K562 (cell line): ENCODE results near the gene DCAF15. TPM values are rescaled to one million over a fixed set of nuclear protein-coding genes. Genes with fewer than 3 reads are reported as not detected.

ENCODE experiments used
- CCAR2 ChIP-seq: fragments of 200-400 bp; formaldehyde crosslinking; IDR thresholded peaks from 2 replicates; pipeline ENCODE4 v1.6.1; 2017; ENCODE audit warnings: mild to moderate bottlenecking, low read depth, low read length
- DACH1 ChIP-seq: fragments of 450-650 bp; IDR thresholded peaks from 2 replicates; pipeline ENCODE4 v1.6.1; 2018; ENCODE audit not compliant: partially characterized antibody
- E4F1 ChIP-seq: fragments of 250-450 bp; sonication (Bioruptor Pico); IDR thresholded peaks from 2 replicates; pipeline ENCODE4 v1.5.0; 2021; ENCODE audit warnings: mild to moderate bottlenecking, borderline replicate concordance
- KLF1 ChIP-seq: fragments of 450-650 bp; IDR thresholded peaks from 2 replicates; pipeline ENCODE4 v1.6.1; 2016; ENCODE audit warnings: missing genetic modification characterization, missing compliant biosample characterization
- MCM3 ChIP-seq: fragments of 450-650 bp; IDR thresholded peaks from 2 replicates; pipeline ENCODE4 v1.6.1; 2016
- PHF8 ChIP-seq: fragments of 200-600 bp; sonication (generic); IDR thresholded peaks from 2 replicates; pipeline ENCODE4 v1.6.1; 2012; ENCODE audit warnings: mixed run types, mild to moderate bottlenecking, inconsistent platforms, low read length, moderate library complexity, borderline replicate concordance
- ZKSCAN1 ChIP-seq: fragments of 150-350 bp; IDR thresholded peaks from 2 replicates; pipeline ENCODE4 v1.6.1; 2016; ENCODE audit warnings: low read depth, low read length
- ZNF609 ChIP-seq: sonication (generic); formaldehyde crosslinking; IDR thresholded peaks from 2 replicates; pipeline ENCODE4 v1.8.1; 2023; ENCODE audit warnings: missing genetic modification reagents, mild to moderate bottlenecking, borderline replicate concordance
- polyA plus RNA-seq, 8 experiments: library from polyadenylated mRNA; depleted of rRNA in 4 of 8; stranded (reverse) in 5 of 8; unstranded in 3 of 8; fragments of >200 nt; fragmentation: Nextera tagmentation in 2 of 8; fragmentation: Illumina TruSeq in 1 of 8; extraction: Ambion mirVana in 2 of 8; extraction: Trizol in 1 of 8; gene quantifications; 2 replicates each; pipeline versions ENCODE4 v1.2.1 to v1.2.3, GENCODE V29; 2011 to 2014; ENCODE audit warnings: inconsistent platforms in 1 of 8, missing spikeins in 1 of 8
- total RNA-seq, 7 experiments: library from RNA; depleted of rRNA in 6 of 7; stranded (reverse); fragments of >200 nt in 6 of 7; fragmentation: Illumina TruSeq in 2 of 7; extraction: Trizol in 2 of 7; gene quantifications; 2 replicates each; pipeline versions ENCODE4 v1.2.1 to v1.2.3, GENCODE V29; 2011 to 2021; ENCODE audit warnings: low replicate concordance in 1 of 7
- TF ChIP-seq, protein P1 (sequence below), 2 experiments: fragments of 450-650 bp; IDR thresholded peaks; 2 replicates each; pipeline ENCODE4 v1.6.1; 2016; ENCODE audit warnings: mild to moderate bottlenecking in 2 of 2, borderline replicate concordance in 1 of 2, low read depth in 1 of 2, moderate library complexity in 1 of 2
- TF ChIP-seq, protein P2 (sequence below): fragments of 450-650 bp; formaldehyde crosslinking; IDR thresholded peaks from 2 replicates; pipeline ENCODE4 v1.4.0; 2022; ENCODE audit warnings: missing genetic modification characterization

Gene DCAF15
- total and polyA plus RNA-seq, 9 of the 15 experiments (the other 6 are each of a cell fraction or from before 2014, with no cell fraction given), result 0.17 to 68.5 (median 27.7) TPM

GRCh38 chr19:14006085-14006765 is 53.9 kb downstream of the DCAF15 start, which contains the start of gene RFX1 (continued):
- TF ChIP-seq, protein P1, sequence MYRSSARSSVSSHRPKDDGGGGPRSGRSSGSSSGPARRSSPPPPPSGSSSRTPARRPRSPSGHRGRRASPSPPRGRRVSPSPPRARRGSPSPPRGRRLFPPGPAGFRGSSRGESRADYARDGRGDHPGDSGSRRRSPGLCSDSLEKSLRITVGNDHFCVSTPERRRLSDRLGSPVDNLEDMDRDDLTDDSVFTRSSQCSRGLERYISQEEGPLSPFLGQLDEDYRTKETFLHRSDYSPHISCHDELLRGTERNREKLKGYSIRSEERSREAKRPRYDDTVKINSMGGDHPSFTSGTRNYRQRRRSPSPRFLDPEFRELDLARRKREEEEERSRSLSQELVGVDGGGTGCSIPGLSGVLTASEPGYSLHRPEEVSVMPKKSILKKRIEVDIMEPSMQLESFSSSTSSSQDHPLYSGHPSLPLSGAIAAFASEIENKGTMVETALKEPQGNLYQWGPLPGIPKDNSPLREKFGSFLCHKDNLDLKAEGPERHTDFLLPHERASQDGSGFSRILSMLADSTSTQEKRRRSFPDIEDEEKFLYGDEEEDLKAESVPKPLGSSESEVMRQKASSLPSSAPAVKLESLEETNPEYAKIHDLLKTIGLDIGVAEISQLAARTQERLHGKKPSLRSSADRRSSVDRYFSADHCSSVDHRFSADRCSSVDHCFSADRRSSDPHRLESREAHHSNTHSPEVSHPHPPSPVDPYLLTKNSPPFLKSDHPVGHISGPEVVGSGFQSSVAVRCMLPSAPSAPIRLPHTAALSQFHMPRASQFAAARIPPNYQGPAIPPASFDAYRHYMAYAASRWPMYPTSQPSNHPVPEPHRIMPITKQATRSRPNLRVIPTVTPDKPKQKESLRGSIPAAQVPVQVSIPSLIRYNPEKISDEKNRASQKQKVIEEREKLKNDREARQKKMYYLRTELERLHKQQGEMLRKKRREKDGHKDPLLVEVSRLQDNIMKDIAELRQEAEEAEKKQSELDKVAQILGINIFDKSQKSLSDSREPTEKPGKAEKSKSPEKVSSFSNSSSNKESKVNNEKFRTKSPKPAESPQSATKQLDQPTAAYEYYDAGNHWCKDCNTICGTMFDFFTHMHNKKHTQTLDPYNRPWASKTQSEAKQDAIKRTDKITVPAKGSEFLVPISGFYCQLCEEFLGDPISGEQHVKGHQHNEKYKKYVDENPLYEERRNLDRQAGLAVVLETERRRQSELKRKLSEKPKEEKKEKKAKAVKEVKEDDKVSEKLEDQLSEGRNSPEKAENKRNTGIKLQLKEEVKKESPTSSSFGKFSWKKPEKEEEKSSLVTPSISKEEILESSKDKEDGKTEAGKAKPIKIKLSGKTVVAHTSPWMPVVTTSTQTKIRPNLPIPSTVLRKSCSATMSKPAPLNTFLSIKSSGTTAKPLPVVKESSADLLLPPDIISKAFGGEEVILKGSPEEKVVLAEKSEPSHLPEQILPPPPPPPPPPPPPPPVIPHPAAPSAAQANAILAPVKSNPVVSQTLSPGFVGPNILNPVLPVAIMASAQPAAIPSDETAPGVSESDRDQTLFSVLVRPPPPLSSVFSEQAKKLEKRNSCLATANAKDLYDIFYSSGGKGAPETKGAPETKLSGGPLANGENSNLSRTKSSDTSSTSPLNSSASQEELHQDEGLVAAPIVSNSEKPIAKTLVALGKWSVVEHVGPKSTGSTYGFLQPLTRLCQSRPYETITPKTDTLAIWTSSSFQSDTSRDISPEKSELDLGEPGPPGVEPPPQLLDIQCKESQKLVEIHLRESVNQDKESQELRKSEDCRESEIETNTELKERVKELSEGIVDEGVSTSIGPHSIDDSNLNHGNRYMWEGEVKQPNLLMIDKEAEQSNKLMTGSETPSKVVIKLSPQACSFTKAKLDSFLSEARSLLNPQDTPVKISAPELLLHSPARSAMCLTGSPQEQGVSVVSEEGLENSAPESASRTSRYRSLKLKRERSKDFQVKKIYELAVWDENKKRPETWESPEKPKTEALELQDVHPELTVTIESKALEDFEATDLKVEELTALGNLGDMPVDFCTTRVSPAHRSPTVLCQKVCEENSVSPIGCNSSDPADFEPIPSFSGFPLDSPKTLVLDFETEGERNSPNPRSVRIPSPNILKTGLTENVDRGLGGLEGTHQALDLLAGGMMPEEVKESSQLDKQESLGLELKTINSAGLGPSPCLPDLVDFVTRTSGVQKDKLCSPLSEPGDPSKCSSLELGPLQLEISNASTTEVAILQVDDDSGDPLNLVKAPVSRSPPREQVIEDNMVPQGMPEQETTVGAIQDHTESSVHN (IDR thresholded peaks at IDR 0.05; ENCODE audit: borderline replicate concordance in 1 of 2, low read depth in 1 of 2), result no peak
- TF ChIP-seq MCM3 (no peak), ZNF609 (no peak), DACH1 (peak; percentile 62), E4F1 (CRISPR knock-in tag) (no peak), CCAR2 (no peak), ZKSCAN1 (no peak), KLF1 (tag) (no peak), PHF8 (0 out of 2 replicates have a peak, but pooled peaks have one; percentile 10)
- TF ChIP-seq, protein P2, sequence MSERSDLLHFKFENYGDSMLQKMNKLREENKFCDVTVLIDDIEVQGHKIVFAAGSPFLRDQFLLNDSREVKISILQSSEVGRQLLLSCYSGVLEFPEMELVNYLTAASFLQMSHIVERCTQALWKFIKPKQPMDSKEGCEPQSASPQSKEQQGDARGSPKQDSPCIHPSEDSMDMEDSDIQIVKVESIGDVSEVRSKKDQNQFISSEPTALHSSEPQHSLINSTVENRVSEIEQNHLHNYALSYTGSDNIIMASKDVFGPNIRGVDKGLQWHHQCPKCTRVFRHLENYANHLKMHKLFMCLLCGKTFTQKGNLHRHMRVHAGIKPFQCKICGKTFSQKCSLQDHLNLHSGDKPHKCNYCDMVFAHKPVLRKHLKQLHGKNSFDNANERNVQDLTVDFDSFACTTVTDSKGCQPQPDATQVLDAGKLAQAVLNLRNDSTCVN (CRISPR knock-in tag), result no peak
